DOHH2 (cell line): ENCODE results near the gene CATSPER4.

Experiments used
- CTCF ChIP-seq: fragments of 200-600 bp; sonication (generic); IDR thresholded peaks from one replicate; pipeline ENCODE4 v1.5.1; 2014; ENCODE audit warnings: antibody characterized with exemption, mild to moderate bottlenecking, low read depth, low read length; ENCODE audit not compliant: poor library complexity, severe bottlenecking
- EZH2phosphoT487 ChIP-seq: fragments of 200-600 bp; sonication (generic); IDR thresholded peaks from 2 replicates; pipeline ENCODE4 v1.6.1; 2017; ENCODE audit warnings: borderline replicate concordance, mild to moderate bottlenecking, antibody characterized with exemption, low read length, moderate library complexity, mixed read lengths

GRCh38 chr1:26163684-26164035 lies 26.7 kb upstream of the CATSPER4 start:
- no peak for TF ChIP-seq CTCF
- TF ChIP-seq EZH2phosphoT487: no peak
